SU-DHL-6 (cell line): Measurements from ENCODE around the gene PADI4.

Source experiments
- H2AFZ ChIP-seq: fragments of 200-600 bp; sonication (generic); 2 replicates; pipeline ENCODE4 v1.6.1; 2014; ENCODE audit warnings: low read depth, mild to moderate bottlenecking, moderate library complexity, mixed read lengths, antibody characterized with exemption, low read length; ENCODE audit not compliant: severe bottlenecking
- H3F3A ChIP-seq: fragments of 200-600 bp; shearing (Covaris generic); 2 replicates; pipeline ENCODE4 v1.6.0; 2016; ENCODE audit warnings: antibody characterized with exemption, mild to moderate bottlenecking; ENCODE audit not compliant: insufficient read depth
- H3K27ac ChIP-seq: fragments of 200-600 bp; sonication (generic); 2 replicates; pipeline ENCODE4 v1.5.1; 2016; ENCODE audit warnings: low read depth, mild to moderate bottlenecking, low read length, moderate library complexity, mixed read lengths
- H3K27me3 ChIP-seq: fragments of 200-600 bp; sonication (generic), shearing (Covaris generic); 2 replicates; pipeline ENCODE4 v1.6.0; 2014; ENCODE audit warnings: mild to moderate bottlenecking, low read length
- H3K36me3 ChIP-seq: fragments of 200-600 bp; sonication (generic); 2 replicates; pipeline ENCODE4 v1.6.1; 2014; ENCODE audit warnings: mild to moderate bottlenecking, low read length, mixed read lengths
- H3K4me2 ChIP-seq: fragments of 300-600, 200-600 bp; shearing (Covaris generic), sonication (generic); 2 replicates; pipeline ENCODE4 v1.6.0; 2014; ENCODE audit warnings: low read length, low read depth, mild to moderate bottlenecking; ENCODE audit not compliant: poor library complexity, severe bottlenecking
- H3K4me3 ChIP-seq: fragments of 200-600 bp; sonication (generic); 2 replicates; pipeline ENCODE4 v1.5.1; 2014; ENCODE audit warnings: antibody characterized with exemption, low read length, mild to moderate bottlenecking, mixed read lengths; ENCODE audit not compliant: insufficient read depth, poor library complexity, severe bottlenecking
- H3K79me2 ChIP-seq: fragments of 200-600 bp; sonication (generic); 2 replicates; pipeline ENCODE4 v1.6.1; 2014; ENCODE audit warnings: mild to moderate bottlenecking, low read length, moderate library complexity; ENCODE audit not compliant: insufficient read depth
- H3K9ac ChIP-seq: fragments of 200-600 bp; sonication (generic); 2 replicates; pipeline ENCODE4 v1.7.0; 2014; ENCODE audit warnings: mild to moderate bottlenecking, low read length
- H3K9me2 ChIP-seq: fragments of 200-600 bp; sonication (generic); replicated peaks from 2 replicates; pipeline ENCODE4 v1.6.1; 2014; ENCODE audit warnings: low read length; ENCODE audit not compliant: insufficient read depth
- H3K9me3 ChIP-seq: fragments of 200-600 bp; sonication (generic); 2 replicates; pipeline ENCODE4 v1.6.1; 2014; ENCODE audit warnings: low read length, mixed read lengths; ENCODE audit not compliant: insufficient read depth
- H4K20me1 ChIP-seq: fragments of 200-600 bp; sonication (generic); 2 replicates; pipeline ENCODE4 v1.6.1; 2014; ENCODE audit warnings: low read depth, mild to moderate bottlenecking, antibody characterized with exemption, low read length, moderate library complexity, mixed read lengths
- CTCF ChIP-seq: fragments of 200-600 bp; sonication (generic); IDR thresholded peaks from one replicate; pipeline ENCODE4 v1.5.1; 2017; ENCODE audit warnings: antibody characterized with exemption, mild to moderate bottlenecking, low read length, moderate library complexity; ENCODE audit not compliant: insufficient read depth, poor library complexity, severe bottlenecking
- EZH2phosphoT487 ChIP-seq: fragments of 200-600 bp; sonication (generic), shearing (Covaris generic); conservative IDR thresholded peaks from 2 replicates; pipeline ENCODE4 v1.6.1; 2018; ENCODE audit warnings: mild to moderate bottlenecking, antibody characterized with exemption, low read length, moderate library complexity, mixed read lengths

The PADI4 gene

GRCh38 chr1:17329610-17330009 is 21.6 kb downstream of the PADI4 start:
- Histone ChIP-seq H3F3A (no peaks in the 10 kb centered on the region), H3K4me2 (no peak overlapping the region), H3K9me3 (no peaks in the 10 kb centered on the region), H4K20me1 (no peaks in the 10 kb centered on the region), H3K27me3 (no peaks in the 10 kb centered on the region), H3K36me3 (no peaks in the 10 kb centered on the region), H3K79me2 (no peaks in the 10 kb centered on the region), H3K9ac (no peak overlapping the region), H3K9me2 (no peaks in the 10 kb centered on the region), H2AFZ (no peak overlapping the region), H3K27ac (no peak overlapping the region), H3K4me3 (no peak overlapping the region)
- no peak for TF ChIP-seq CTCF
- TF ChIP-seq EZH2phosphoT487 = no peak

GRCh38 chr1:17330856-17331255 is 22.9 kb downstream of the PADI4 start:
- Histone ChIP-seq H2AFZ (no peak overlapping the region), H3K27ac (no peak overlapping the region), H3K9me3 (no peaks in the 10 kb centered on the region), H3K79me2 (no peaks in the 10 kb centered on the region), H3K27me3 (no peaks in the 10 kb centered on the region), H3K36me3 (no peaks in the 10 kb centered on the region), H3K9me2 (no peaks in the 10 kb centered on the region), H3F3A (no peaks in the 10 kb centered on the region), H3K9ac (no peak overlapping the region), H4K20me1 (no peaks in the 10 kb centered on the region), H3K4me2 (no peak overlapping the region), H3K4me3 (no peak overlapping the region)
- TF ChIP-seq CTCF (no peak), EZH2phosphoT487 (no peak)

- Histone ChIP-seq H3K36me3 (no peaks in the 10 kb centered on the region), H4K20me1 (no peaks in the 10 kb centered on the region), H3K9me3 (no peaks in the 10 kb centered on the region), H3K27ac (no peak overlapping the region), H3K4me3 (no peak overlapping the region), H3F3A (no peaks in the 10 kb centered on the region), H3K27me3 (no peaks in the 10 kb centered on the region), H2AFZ (no peak overlapping the region), H3K9me2 (no peaks in the 10 kb centered on the region), H3K4me2 (no peak overlapping the region), H3K9ac (no peak overlapping the region), H3K79me2 (no peaks in the 10 kb centered on the region)
- TF ChIP-seq EZH2phosphoT487 = no peak
- TF ChIP-seq CTCF = no peak
Measured at GRCh38 chr1:17333081-17333480, 25.1 kb downstream of the PADI4 start.
